ENCODE results near the gene SLC25A45.

DNA sequence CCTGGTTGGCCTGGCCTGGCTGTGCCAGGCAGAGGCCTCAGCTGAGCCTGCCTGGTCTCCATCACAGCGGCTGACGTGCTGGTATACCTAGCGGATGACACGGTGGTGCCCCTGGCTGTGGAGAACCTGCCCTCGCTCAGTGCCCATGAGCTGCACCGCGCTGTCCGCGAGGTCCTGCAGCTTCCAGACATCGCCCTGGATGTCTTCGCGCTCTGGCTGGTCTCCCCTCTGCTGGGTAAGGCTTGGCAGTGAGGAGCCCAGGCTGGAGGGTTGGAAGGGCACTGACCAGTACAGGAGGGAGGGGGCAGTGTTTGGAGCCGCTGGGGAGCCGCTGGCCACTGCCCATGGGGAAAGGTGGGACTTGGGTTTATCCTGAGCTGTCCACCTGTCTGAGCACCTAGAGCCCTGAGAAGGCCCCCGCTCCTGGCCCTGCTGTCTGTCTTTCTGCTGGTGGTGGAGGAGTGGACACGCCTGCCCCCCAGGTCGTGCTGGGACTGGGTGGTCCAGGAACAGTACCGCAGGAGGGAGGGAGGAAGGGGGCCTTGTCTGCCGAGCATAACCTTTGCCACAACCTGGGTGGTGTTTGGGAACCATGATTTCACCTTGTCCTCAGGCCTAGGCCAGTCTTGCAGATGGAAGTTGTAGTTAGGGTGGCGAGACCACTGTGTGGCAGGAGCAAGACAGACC is 7.0 kb upstream of the SLC25A45 start:
- TF ChIP-seq POLR2A (IDR thresholded peaks at IDR 0.05), result no peak
- TF ChIP-seq, protein P1, sequence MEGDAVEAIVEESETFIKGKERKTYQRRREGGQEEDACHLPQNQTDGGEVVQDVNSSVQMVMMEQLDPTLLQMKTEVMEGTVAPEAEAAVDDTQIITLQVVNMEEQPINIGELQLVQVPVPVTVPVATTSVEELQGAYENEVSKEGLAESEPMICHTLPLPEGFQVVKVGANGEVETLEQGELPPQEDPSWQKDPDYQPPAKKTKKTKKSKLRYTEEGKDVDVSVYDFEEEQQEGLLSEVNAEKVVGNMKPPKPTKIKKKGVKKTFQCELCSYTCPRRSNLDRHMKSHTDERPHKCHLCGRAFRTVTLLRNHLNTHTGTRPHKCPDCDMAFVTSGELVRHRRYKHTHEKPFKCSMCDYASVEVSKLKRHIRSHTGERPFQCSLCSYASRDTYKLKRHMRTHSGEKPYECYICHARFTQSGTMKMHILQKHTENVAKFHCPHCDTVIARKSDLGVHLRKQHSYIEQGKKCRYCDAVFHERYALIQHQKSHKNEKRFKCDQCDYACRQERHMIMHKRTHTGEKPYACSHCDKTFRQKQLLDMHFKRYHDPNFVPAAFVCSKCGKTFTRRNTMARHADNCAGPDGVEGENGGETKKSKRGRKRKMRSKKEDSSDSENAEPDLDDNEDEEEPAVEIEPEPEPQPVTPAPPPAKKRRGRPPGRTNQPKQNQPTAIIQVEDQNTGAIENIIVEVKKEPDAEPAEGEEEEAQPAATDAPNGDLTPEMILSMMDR (IDR thresholded peaks at IDR 0.05), result no peak
